Measurements from ENCODE around the gene MRGPRE.

MRGPRE gene

DNA sequence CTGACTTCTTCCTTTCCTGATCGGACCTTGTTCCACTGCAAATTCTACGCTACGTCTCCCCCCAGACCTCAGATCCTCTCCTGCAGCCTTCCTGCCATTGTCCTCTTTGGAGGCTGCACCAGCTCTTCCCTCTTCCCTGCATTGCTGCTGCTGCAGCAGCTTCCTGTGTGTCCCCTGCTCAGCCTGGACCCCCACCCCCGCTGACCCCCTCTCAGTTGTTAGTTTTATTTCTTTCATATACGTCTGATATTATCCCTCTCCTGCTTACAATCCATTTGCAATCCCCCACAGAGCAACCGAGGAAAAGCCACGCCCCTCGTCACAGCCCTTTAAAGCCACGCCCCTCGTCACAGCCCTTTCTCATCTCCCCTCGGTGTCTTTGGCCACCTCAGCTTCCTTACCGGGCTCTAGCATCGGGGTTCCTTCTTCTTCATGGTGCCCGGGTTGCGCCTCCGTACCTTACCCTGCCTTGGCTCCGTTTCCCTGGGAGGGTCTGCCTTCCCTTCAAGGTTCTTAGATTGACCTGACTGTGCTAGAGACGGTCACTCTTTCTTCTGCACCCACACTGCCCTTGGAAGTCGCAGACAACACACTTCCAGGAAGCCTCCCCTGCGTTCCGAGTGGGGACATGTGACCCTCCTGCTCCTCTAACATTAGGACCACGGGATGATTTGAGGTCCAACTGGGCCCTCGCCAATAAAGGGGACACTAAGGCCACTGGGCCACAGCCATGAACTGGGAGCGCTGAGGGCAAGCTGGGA lies 18.4 kb downstream of the MRGPRE start:
- DNase-seq (ENCODE audit: low read depth), result no peak

DNA sequence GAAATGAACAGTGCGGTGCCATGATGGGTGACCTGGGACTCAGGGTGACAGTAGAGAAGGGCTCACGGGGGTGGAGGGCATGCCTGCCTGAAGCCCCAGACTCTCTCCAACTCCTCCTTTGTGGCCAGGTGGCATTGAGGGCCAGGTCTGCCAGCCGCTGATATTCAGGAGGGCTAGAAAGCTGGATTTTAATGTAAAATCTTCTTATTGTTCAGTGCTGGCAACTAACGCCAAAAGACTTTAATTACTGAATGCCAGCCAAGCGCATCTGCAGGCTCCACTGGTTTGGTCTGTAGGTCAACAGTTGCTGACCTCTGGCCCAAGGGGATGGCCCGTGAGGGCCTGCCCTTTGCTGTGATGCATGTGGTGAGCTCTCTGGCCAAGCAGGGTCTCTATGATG lies 23.9 kb downstream of the MRGPRE start:
- DNase-seq (ENCODE audit: low read depth), result no peak

DNA sequence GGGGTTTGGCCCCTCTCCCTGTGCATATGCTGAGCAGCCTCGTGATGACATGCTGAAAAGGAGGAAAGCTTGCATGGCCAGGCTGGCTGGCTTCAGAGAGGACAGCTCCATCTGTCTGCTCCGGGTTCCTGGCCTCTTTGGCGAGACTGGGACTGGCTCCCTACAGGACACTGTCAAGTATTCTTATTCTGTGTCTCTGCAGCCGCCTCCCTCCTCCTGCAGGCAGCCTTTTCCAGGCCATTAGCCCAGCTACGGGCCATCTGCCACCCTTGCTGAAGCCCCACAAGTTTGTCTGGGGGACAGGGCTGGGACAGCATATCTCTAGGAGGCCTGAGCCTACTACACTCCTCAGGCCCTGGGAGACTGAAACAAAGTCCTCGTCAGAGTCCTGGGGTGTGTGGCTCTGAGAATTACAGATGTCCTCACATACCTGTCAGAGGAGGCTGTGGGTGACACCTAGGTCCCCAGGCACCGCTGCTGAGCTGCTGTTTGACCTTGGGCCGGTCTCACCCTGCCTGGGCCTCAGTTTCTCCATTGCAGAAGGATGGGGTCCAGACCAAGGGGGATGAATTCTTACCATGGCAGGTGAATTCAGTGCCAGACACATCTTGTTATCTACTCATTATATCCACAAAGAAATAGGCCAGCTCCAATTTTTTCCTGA lies 24.6 kb downstream of the MRGPRE start:
- no peak for DNase-seq (ENCODE audit: low read depth)

DNA sequence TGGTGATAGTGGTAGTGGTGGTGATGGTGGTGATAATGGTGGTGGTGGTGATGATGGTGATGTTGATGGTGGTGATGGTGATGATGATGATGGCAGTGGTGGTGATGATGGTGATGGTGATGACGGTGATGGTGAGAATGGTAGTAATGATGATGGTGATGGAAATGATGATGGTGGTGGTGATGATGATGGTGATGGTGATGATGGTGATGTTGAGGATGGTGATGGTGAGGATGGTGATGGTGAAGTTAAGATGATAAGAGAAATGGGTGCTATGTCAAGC lies 25.4 kb downstream of the MRGPRE start:
- no peak for DNase-seq (ENCODE audit: low read depth)

DNA sequence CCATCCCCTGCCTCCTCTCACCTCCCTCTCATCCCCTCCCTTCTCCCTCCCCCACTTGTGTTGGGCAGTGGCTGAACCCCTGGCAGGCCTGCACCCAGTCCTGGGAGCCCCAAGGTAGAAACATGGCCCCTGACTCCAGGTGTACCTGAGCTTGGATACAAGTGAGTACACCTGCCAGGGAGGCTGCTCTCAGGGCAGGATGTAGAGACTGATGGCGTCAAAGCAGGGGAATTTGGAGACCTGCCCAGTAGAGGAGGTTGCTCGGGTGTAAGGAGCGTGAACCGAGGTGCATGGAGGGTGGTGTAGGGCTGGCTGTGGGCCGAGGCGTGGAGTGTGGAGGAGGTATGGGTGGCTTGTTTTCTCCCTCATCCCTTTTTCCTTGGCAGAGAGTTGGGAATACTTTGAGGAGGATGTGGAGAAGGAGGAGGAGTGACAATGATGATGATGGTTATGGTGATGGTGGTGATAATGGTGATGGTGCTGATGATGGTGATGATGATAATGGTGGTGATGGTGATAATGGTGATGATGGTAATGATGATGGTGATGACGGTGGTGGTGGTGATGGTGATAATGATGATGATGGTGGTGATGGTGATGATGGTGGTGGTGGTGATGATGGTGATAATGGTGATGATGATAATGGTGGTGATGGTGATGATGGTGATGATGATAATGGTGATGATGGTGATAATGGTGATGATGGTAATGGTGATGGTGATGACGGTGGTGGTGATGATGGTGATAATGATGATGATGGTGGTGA lies 25.9 kb downstream of the MRGPRE start:
- no peak for DNase-seq (ENCODE audit: low read depth)

DNA sequence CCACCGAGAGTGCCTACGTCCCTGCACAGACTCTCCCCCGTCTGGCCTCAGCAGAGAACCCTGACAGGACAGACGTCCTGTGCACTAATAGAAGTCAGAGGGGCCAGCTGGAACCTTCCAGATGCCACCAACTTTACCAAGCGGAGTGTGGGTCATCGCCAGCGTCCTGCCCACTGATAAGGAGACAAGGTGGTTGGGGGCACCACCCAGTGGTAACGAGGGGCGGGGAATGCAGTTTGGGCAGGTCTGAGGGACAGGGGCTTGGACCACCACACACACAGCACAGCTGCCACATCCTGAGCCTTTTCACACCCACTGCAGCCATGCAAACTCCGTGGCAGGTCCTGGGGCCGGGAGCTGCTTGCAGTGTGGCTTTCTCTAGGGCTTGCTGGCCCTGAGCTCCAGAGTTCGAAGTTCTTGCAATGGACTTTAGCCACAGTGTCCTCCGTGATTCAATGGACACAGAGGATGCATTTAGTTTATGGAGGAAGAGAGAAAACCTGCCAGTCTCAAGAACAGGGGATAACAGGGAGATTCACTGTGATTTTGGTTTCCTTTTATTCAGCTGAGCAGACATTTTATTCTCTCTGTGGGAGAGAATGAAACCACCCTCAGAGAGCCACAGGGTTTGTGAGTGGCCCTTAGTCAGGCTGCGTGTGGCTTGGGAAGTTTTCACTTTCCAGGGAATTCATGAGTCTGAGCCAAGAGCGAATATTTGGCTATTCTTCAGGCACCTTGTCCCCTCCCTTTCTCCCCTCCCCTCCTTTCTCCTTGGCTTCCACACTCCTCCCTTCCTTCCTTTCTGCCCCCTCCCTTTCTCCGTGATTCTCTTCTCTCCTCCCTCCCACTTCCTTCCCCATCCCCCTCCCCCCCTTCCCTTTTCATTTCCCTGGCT lies 26.7 kb downstream of the MRGPRE start:
- peak; percentile 30 for DNase-seq (ENCODE audit: low read depth)

DNA sequence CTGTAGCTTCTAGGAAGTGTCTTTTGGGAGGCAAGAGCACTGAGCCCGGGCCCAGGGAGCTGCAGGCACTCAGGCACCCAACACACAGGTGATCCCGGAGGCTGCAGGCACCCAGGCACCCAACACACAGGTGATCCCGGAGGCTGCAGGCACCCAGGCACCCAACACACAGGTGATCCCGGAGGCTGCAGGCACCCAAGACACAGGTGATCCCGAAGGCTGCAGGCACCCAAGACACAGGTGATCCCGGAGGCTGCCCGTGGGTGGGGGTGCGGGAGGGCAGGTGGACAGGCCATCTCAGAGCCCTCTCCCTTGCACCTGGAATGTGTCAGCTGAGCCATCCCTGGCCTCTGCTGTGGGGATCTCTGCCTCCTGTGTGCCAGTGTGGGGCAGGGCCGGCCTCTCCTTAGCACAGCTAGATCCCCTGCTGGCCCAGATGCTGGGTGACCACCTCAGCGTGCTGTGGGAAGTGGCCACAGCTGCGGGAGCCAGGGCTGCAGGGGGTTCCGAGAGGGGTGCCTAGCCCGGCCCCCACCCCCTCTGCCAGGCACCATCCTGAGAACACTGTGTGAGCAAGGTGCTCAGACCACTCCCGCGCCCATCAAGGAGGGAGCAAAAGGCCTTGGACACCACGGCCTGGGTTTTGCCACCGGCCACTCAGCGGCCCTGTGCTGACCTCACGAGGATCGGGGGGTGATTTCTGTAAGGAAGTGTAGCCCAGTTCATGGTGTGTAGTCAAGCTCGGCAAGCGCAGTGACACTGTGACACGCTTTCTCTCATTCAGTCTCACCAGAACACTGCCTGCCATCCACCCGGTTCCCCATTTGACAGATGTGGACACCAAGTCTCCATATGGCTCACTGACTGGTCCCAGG lies 27.8 kb downstream of the MRGPRE start:
- no peak for DNase-seq (ENCODE audit: low read depth)

DNA sequence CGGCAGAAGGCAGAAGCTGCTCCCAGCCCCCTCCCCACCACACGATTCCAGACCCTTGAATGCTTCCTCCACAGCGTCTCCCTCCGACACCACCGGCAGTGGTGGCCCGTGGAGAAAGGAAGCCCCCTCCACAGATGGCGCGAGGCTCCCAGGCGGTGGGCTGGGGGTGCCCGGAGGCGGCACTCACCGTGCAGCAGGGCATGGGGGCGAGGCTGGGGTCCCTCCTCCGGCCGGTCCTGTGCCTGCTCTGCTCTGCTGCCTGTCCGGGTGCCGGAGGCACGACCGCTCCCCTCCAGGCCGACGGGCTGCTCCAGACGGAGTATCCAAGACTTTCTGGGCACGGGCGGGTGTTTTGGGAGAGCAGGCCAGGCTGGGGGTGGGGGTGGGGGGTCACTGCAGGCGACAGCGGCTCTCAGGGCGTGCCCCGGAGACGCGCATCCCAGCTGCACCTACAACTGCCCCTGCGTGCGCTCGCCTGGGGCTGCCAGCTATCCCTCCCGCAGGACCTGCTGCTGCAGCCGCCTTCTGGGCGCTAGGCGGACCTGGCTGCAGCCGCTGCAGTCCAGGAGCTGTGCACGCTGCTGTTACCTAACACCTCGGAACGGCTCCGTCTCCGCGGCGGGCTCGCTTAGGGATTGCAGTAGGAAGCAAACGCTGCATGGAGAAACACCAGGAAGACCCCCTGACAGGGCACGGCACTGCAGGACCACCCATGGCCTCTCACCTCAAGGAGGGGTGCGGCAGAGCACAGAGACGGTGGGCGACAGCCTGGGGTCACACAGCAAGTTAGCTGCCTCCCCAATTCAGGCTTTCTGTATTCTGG lies 28.8 kb downstream of the MRGPRE start:
- no peak for DNase-seq (ENCODE audit: low read depth)

DNA sequence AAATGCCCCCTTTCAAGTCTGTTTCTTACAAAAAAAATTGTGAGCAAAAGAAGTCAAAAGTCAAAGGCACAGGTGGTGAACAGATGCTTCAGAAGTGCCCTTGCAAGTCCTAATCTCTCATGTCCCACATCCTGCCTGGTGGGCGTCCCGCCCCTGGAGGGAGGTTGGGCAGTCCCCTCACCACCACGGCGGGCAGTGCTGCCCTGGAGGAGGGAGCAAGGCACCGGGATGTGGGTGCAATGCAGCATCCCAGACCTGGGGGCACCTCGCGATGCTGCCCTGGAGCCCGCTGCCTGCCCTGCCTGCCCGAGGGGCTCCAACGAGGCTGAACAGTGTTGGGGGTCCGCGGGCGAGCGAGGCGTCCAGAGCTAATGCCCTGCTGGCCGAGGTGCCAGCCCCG lies 29.5 kb downstream of the MRGPRE start:
- no peak for DNase-seq (ENCODE audit: low read depth)

DNA sequence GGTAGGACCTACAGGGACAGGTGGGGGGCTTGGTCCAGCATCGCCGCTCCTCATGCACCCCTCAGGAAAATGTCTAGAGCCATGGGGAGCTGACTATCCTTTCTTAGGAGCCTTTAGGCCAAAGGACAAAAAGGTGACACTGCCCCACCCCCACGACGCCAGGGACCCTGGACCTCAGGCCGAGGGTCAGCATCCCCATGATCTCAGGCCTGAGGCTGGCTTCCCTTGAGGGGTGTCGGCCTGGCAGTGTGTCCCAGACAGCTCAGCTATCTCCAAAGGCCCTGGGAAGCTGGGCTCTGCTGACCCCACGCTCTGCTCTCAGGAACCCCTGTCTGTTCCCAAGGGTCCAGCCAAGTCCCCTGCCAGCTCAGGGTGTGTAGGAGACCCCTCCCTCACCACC lies 29.9 kb downstream of the MRGPRE start:
- DNase-seq (ENCODE audit: low read depth), result no peak

DNA sequence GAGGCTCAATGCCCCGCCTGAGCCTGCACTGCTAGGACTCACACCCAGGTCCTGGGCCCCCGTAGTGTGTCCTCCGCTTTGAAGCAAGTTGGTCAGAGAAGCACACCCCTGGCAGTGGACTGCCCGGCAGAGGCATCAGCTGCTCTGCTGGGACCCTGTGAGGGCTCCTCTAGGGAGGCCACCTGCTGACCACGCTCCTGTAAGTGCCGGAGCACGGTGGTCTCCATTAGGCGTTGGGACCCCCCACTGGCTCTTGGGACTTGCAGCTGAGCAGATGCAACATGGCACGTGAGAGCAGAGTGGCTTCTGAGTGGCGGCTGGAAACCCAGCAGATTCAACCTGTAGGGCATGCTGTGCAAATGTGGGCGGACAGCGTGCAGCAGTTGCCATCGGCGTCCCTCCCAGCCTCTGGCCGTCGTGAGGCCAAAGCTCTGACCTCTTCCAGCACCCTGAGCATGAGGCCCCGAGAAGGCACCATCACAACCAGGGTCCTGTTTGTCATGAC lies 30.5 kb downstream of the MRGPRE start:
- no peak for DNase-seq (ENCODE audit: low read depth)

DNA sequence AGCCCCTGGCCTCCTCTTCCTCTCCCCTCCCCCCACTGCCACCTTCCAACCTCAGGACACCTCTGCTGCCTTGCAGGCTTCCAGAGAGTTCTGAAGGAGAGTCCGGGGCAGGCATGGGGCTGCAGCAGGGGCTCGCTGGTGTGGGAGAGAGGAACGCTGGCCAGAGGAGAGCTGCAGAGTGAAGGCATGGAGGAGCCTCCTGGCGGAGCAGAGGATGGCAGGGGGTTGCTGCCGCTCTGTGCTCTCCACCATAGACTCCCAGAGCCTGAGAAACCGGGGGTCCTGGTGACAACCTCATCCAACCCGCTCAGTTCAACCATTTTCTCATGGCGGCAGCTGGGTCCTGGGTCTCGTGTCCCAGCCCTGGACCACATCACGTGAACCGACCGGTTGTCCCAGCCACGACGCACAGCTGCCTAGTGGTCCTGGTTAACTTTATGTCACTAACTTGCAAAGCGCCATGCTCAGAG lies 31.1 kb downstream of the MRGPRE start:
- no peak for DNase-seq (ENCODE audit: low read depth)

DNA sequence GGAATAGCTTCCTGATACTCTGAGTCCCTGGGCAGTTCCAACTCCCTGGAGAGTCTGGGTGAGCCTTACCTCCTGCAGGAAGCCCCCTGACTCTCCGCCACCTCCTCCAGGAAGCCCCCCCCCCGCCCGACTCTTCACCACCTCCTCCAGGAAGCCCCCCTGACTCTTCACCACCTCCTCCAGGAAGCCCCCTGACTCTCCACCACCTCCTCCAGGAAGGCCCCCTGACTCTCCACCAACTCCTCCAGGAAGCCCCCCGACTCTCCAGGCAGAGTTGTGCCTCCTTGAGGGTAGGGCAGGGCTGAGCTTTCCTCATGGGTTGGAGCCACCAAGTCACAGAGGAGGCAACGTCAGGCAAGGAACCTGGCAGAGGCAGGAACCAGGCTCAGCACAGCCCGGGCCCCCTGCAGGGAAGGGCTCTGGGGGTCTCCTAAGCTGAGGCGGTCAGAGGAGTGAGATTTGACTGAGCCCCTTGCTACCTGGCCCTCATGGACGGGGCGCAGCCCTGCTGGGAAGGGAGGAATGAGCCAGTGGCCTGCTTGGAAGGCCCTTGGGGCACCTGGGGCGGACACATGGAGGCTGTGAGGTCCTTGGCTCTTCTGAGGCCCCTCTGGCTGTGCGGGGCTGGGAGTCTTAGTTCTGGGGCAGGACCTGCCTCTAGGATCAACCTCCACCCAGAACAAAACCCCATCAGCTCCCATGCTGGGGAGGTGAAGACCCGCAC lies 31.7 kb downstream of the MRGPRE start:
- no peak for DNase-seq (ENCODE audit: low read depth)

DNA sequence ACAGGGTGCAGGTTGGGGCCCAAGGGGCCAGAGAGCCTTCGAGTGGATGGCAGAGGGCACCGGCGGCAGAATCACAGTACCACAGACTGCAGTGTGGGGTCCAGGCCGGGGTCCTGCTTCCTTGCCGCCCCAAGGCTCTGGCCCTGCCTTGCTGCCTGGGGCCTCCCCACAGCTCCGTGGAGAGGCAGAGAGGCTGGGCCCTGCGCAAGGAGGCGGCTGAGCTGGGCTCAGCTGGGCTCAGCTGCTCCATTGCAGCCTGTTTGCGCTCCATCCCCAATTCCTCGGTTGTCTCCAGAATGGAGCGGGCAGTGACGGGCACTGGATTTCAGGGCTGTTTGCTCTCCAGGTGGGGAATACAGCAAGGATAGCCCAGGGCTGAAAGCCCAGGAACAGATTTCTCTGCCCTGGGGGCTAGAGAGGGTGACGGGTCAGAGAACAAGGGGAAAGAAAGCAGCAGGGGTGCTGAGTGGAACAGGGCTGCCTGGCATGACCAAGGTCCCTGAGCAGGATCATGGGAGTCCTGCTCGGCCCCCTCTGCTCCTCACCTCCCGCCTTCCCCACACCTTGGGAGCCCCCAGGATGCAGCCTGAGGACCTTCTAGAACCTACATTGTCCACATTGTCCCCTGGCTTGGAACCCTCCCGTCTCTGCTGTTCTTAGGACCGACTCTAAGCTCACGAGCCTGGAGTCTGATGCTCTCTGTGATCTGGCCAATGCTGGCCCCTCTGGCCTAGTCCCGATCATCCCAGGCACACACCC lies 32.5 kb downstream of the MRGPRE start:
- DNase-seq (ENCODE audit: low read depth), result no peak

DNA sequence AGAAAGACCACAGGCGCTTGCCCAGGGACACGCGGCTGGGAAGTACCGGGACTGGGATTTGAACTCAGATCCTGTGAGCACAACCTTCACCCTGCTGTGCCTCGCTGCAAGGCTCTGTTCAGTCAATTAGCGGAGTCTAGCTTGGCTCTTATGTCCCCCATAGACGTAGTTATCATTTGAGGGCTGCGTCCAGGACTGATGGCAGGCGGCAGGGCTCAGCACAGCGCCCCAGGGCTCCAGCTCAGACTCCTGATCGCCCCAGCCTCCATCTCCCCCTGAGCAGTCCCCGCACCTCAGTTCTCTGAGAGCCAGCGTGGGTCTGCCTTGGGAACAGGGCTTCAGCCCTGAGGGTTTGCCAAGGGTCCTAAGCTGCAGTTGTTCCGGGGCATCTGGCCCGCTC lies 33.4 kb downstream of the MRGPRE start:
- DNase-seq (ENCODE audit: low read depth), result no peak

DNA sequence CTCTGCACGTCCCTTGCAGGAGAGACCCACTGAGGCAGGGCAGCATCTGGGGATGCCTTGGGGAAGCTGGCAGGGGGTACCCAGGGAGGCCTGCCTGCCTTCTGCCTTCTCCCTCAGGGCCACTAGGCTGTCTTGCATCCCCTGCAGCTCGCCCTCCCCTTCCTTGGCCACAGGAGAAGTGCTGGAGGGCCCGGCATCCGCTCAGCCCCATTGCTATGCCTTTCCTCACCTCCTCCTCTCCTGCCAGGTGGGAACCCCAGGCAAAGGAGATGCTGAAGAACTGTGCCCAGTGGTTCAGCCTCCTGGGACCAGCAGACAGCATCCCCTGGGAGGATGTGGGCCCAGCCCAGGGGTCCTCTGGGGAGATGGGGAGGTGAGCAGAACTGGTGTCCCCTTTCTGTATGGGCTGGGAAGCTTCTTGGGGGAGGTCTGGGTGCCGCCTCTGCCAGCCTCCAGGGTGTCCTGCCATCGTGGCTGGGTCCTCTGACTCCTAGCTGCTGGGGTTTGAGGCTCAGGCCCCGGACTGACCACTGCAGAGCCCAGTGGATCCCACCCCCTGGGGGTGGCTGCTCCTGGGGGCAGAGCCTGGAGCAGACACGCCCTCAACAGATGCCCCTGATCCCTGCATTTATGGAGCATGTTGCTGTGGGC lies 34.2 kb downstream of the MRGPRE start:
- DNase-seq (ENCODE audit: low read depth), result no peak

DNA sequence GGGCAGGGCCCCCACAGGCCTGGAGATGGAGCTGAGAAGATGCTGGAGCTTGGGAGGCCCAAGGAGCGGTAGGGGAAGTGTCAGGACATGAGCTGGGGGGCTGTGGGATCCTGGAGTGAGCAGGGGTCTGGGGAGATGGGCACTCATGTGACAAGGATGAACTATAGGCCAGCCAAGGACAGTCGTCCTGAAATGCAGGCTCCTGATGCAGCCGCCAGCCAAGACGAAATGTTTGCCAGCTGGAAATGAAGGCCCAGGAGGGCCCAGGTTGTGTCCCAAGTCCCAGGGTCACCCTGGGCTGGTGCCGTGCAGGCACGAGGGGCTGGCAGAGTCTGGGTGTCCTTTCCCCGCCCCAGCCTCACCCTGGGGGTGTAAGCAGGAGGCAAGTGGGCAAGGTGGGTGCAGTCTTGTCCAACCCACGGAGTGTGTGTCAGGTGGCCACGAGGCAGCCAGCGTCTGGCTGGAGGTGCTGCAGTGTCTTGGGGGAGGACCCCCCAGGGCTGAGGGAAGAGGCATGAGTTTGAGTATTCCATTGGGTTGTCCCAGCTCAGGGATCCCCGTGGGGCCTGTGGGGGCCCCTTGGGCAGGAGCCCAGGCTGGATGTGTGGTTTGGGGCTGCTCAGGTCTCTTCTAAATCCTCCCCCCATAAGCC lies 35.0 kb downstream of the MRGPRE start:
- no peak for DNase-seq (ENCODE audit: low read depth)

Data from EH (cell line).